GM23338 (cell line): ENCODE results near the gene ZNF853. TPM values are rescaled to one million over a fixed set of nuclear protein-coding genes. Genes with fewer than 3 reads are reported as not detected.

Source experiments
- ATAC-seq: fragments of 200-7000 bp; cut with Tn5 transposase; 3 replicates; pipeline ENCODE4 v1.9.1; 2020
- DNase-seq: peaks from one replicate; pipeline ENCODE4 v3.0.0-alpha.2; 2015; ENCODE audit warnings: low spot score
- H2AFZ ChIP-seq: fragments of 200-600 bp; sonication (generic); 2 replicates; pipeline ENCODE4 v1.8.0; 2016; ENCODE audit warnings: antibody characterized with exemption, mild to moderate bottlenecking, moderate library complexity
- H3F3A ChIP-seq: fragments of 200-600 bp; sonication (generic); replicated peaks from 2 replicates; pipeline ENCODE4 v1.8.0; 2017; ENCODE audit warnings: antibody characterized with exemption, mixed run types, low read depth
- H3K27ac ChIP-seq: fragments of 200-600 bp; sonication (generic); 2 replicates; pipeline ENCODE4 v1.6.1; 2016; ENCODE audit warnings: low read depth
- H3K27me3 ChIP-seq: fragments of 200-600 bp; sonication (generic); 2 replicates; pipeline ENCODE4 v1.8.0; 2016; ENCODE audit warnings: mild to moderate bottlenecking, mixed run types, moderate library complexity; ENCODE audit not compliant: insufficient read depth
- H3K36me3 ChIP-seq: fragments of 200-600 bp; sonication (generic); 2 replicates; pipeline ENCODE4 v1.8.0; 2016; ENCODE audit warnings: mild to moderate bottlenecking; ENCODE audit not compliant: insufficient read depth
- H3K4me1 ChIP-seq: fragments of 200-600 bp; sonication (generic); 2 replicates; pipeline ENCODE4 v1.8.0; 2016; ENCODE audit warnings: mild to moderate bottlenecking, moderate library complexity; ENCODE audit not compliant: insufficient read depth
- H3K4me2 ChIP-seq: fragments of 200-600 bp; sonication (generic); 2 replicates; pipeline ENCODE4 v1.7.1; 2017; ENCODE audit warnings: mixed run types
- H3K4me3 ChIP-seq: fragments of 200-600 bp; sonication (generic); 2 replicates; pipeline ENCODE4 v1.6.1; 2016; ENCODE audit warnings: mixed run types
- H3K79me2 ChIP-seq: fragments of 200-600 bp; sonication (generic); replicated peaks from 2 replicates; pipeline ENCODE4 v1.8.0; 2017; ENCODE audit warnings: mild to moderate bottlenecking; ENCODE audit not compliant: insufficient read depth
- H3K9me2 ChIP-seq: fragments of 200-600 bp; sonication (generic); 2 replicates; pipeline ENCODE4 v1.8.0; 2017; ENCODE audit not compliant: insufficient read depth
- H4K20me1 ChIP-seq: fragments of 200-600 bp; sonication (generic); replicated peaks from 2 replicates; pipeline ENCODE4 v1.8.0; 2017; ENCODE audit warnings: mild to moderate bottlenecking; ENCODE audit not compliant: insufficient read depth
- H3K27ac Mint-ChIP-seq: 2 replicates; pipeline ENCODE4 v1.8.0; 2020; ENCODE audit warnings: inconsistent platforms, mild to moderate bottlenecking, moderate library complexity, mixed read lengths
- H3K27me3 Mint-ChIP-seq: 3 replicates; pipeline ENCODE4 v1.8.0; 2022; ENCODE audit warnings: low read depth, mild to moderate bottlenecking, moderate library complexity, mixed read lengths, inconsistent platforms; ENCODE audit not compliant: insufficient read depth, poor library complexity
- H3K36me3 Mint-ChIP-seq: 3 replicates; pipeline ENCODE4 v1.8.0; 2021; ENCODE audit warnings: low read depth, mild to moderate bottlenecking, inconsistent platforms, moderate library complexity, mixed read lengths
- H3K4me1 Mint-ChIP-seq: 3 replicates; pipeline ENCODE4 v1.8.0; 2020; ENCODE audit warnings: mild to moderate bottlenecking, inconsistent platforms, mixed read lengths
- H3K4me3 Mint-ChIP-seq: 3 replicates; pipeline ENCODE4 v1.8.0; 2021; ENCODE audit warnings: moderate library complexity, mild to moderate bottlenecking, inconsistent platforms, mixed read lengths
- H3K9me3 Mint-ChIP-seq: 3 replicates; pipeline ENCODE4 v1.8.0; 2020; ENCODE audit warnings: moderate library complexity, mild to moderate bottlenecking, inconsistent platforms, mixed read lengths
- CREB1 ChIP-seq: fragments of 250-450 bp; sonication (Bioruptor Pico); IDR thresholded peaks from 2 replicates; pipeline ENCODE4 v1.5.0; 2020; ENCODE audit warnings: low read depth, mild to moderate bottlenecking, moderate library complexity
- CTCF ChIP-seq, 2 experiments: fragments of 200-600 bp in 1 of 2; sonication (generic) in 1 of 2; conservative IDR thresholded peaks; 2 replicates each; pipeline versions ENCODE4 v1.5.1 to v1.6.1; 2016 to 2017; ENCODE audit warnings: antibody characterized with exemption in 2 of 2, low read depth in 2 of 2, mild to moderate bottlenecking in 2 of 2, moderate library complexity in 1 of 2
- ETS1 ChIP-seq: IDR thresholded peaks from 2 replicates; pipeline ENCODE4 v1.6.1; 2016; ENCODE audit warnings: antibody characterized with exemption
- EZH2 ChIP-seq: fragments of 200-600 bp; sonication (generic); IDR thresholded peaks from one replicate; pipeline ENCODE4 v1.8.0; 2017; ENCODE audit warnings: antibody characterized with exemption, mild to moderate bottlenecking, low read depth; ENCODE audit not compliant: unreplicated experiment
- EZH2phosphoT487 ChIP-seq: fragments of 200-600 bp; sonication (generic); IDR thresholded peaks from one replicate; pipeline ENCODE4 v1.8.1; 2018; ENCODE audit warnings: antibody characterized with exemption; ENCODE audit not compliant: unreplicated experiment
- JUNB ChIP-seq: IDR thresholded peaks from one replicate; pipeline ENCODE4 v1.6.1; 2016; ENCODE audit warnings: antibody characterized with exemption; ENCODE audit not compliant: unreplicated experiment
- NANOG ChIP-seq: IDR thresholded peaks from 2 replicates; pipeline ENCODE4 v1.6.1; 2016; ENCODE audit warnings: antibody characterized with exemption, borderline replicate concordance
- POLR2AphosphoS5 ChIP-seq: IDR thresholded peaks from 2 replicates; pipeline ENCODE4 v1.6.1; 2016; ENCODE audit warnings: antibody characterized with exemption, low read depth
- REST ChIP-seq: IDR thresholded peaks from one replicate; pipeline ENCODE4 v1.6.1; 2018; ENCODE audit warnings: antibody characterized with exemption; ENCODE audit not compliant: unreplicated experiment
- STAT1 ChIP-seq: IDR thresholded peaks from one replicate; pipeline ENCODE4 v1.6.1; 2016; ENCODE audit warnings: antibody characterized with exemption; ENCODE audit not compliant: unreplicated experiment
- ZNF114 ChIP-seq: fragments of 250-450 bp; sonication (Bioruptor Pico); IDR thresholded peaks from 2 replicates; pipeline ENCODE4 v1.5.0; 2020; ENCODE audit warnings: mild to moderate bottlenecking, moderate library complexity
- ZNF331 ChIP-seq: fragments of 250-450 bp; sonication (Bioruptor Pico); IDR thresholded peaks from 2 replicates; pipeline ENCODE4 v1.5.0; 2020; ENCODE audit warnings: low read depth, mild to moderate bottlenecking, moderate library complexity
- ZNF462 ChIP-seq: fragments of 250-450 bp; sonication (Bioruptor Pico); IDR thresholded peaks from 2 replicates; pipeline ENCODE4 v1.5.0; 2020; ENCODE audit warnings: mild to moderate bottlenecking, moderate library complexity
- polyA plus RNA-seq: library from polyadenylated mRNA; unstranded; fragments of >200 nt; fragmentation: Nextera tagmentation; extraction: Ambion mirVana; gene quantifications from 2 replicates; pipeline ENCODE4 v1.2.1, GENCODE V29; 2016
- total RNA-seq: library from RNA; depleted of rRNA; stranded (reverse); fragments of >200 nt; shearing (Covaris generic); gene quantifications from 2 replicates; pipeline ENCODE4 v1.2.3, GENCODE V29; 2014

The ZNF853 gene
- total and polyA plus RNA-seq, 2 experiments from 2014 or later, result 0.32 to 8.9 TPM

GRCh38 chr7:6654842-6655610, 39.6 kb downstream of the ZNF853 start:
- TF ChIP-seq ZNF462 (no peak), REST (no peak), JUNB (no peak), POLR2AphosphoS5 (no peak), ETS1 (no peak), ZNF114 (no peak), CTCF (conservative IDR thresholded peaks at IDR 0.05; ENCODE audit: low read depth in 2 of 2) (no peak), EZH2 (no peak), EZH2phosphoT487 (no peak), CREB1 (no peak), ZNF331 (CRISPR knock-in tag) (no peak), NANOG (no peak), STAT1 (no peak)
- H3K9me3 Mint-ChIP-seq, result no peaks in the 10 kb centered on the region; the same call in 2 of the 3 replicates
- no peaks in the 10 kb centered on the region for H3F3A ChIP-seq
- H3K9me2 ChIP-seq, result no peaks in the 10 kb centered on the region
- H3K4me3 ChIP-seq, result no peak overlapping the region
- DNase-seq (no peak), ATAC-seq (no peak)
- H3K36me3 ChIP-seq, result no peaks in the 10 kb centered on the region
- peaks cover 27% of the 10 kb centered on the region for H3K36me3 Mint-ChIP-seq
- peaks cover 13% of the 10 kb centered on the region for H3K4me1 Mint-ChIP-seq
- no peaks in the 10 kb centered on the region for H3K27me3 ChIP-seq
- no peak overlapping the region for H3K27ac ChIP-seq
- H4K20me1 ChIP-seq, result no peaks in the 10 kb centered on the region; the same call in 1 of the 2 replicates
- peaks cover 7% of the 10 kb centered on the region; the same call in 1 of the 2 replicates for H3K4me1 ChIP-seq
- no peak overlapping the region for H3K4me2 ChIP-seq
- H3K4me3 Mint-ChIP-seq, result no peak overlapping the region
- H2AFZ ChIP-seq, result no peak overlapping the region
- H3K27me3 Mint-ChIP-seq, result peaks cover 7% of the 10 kb centered on the region
- H3K79me2 ChIP-seq, result no peaks in the 10 kb centered on the region
- no peak overlapping the region for H3K27ac Mint-ChIP-seq
